Suprapubic skin (tissue), 3 donors: ENCODE measurements around the gene UBE2QL1.

ENCODE experiments used
- CTCF ChIP-seq, 2 donors: fragments of 200-600 bp in 1 of 2; fragments of 450-650 bp in 1 of 2; sonication (generic) in 1 of 2; IDR thresholded peaks; one replicate each; pipeline ENCODE4 v1.5.1; 2016 to 2019; ENCODE audit warnings: antibody characterized with exemption in 2 of 2, mild to moderate bottlenecking in 1 of 2, moderate library complexity in 1 of 2
- EP300 ChIP-seq: sonication (generic); formaldehyde crosslinking; IDR thresholded peaks from one replicate; pipeline ENCODE4 v1.6.1; 2017; ENCODE audit warnings: antibody characterized with exemption

- TF ChIP-seq CTCF (IDR thresholded peaks at IDR 0.05) (no peak), EP300 (no peak)
These were observed 41.1 kb downstream of the UBE2QL1 start for GRCh38 chr5:6489643-6490185.
